Measurements from ENCODE around the gene BRIX1.

The BRIX1 gene, protein sequence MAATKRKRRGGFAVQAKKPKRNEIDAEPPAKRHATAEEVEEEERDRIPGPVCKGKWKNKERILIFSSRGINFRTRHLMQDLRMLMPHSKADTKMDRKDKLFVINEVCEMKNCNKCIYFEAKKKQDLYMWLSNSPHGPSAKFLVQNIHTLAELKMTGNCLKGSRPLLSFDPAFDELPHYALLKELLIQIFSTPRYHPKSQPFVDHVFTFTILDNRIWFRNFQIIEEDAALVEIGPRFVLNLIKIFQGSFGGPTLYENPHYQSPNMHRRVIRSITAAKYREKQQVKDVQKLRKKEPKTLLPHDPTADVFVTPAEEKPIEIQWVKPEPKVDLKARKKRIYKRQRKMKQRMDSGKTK

DNA sequence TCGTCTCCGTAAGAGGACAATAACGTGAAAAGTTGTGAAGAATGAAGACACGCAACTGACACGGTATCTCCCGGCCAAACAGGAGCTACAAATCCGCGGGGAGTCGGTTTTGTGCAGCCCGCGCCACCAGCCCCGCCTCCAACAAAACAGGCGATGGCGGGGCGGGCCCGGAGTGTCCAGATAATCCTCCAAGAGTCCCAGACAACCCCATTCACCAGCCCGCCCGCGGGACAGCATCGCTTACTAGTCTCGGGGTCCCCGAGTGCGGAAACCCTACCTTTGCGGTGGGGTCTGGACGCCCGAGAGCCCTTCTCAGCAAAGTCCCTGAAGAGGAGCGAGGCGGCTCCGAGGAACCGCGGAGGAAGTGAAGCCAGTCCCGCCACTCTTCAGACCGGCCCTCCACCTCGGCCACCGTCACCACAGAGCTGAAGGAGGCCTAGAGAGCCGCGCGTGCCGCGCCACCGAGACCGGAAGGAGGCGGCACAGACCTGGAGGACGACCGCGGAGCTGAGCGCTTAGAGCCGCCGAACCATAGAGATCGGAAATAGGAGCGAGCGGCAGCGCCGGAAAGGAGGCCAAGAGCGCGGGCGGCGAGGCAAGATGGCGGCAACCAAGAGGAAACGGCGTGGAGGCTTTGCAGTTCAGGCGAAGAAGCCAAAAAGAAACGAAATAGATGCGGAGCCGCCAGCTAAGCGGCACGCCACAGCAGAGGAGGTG lies at the start of gene BRIX1, which contains the start of gene RAD1:
Gene BRIX1 (plus strand): TSS at position 573 of the 717 bp plus-strand sequence. CDS start 28 bp downstream, at position 601.
Gene RAD1 (minus strand): TSS at position 366 of the 717 bp plus-strand sequence. CDS start 612 bp downstream, outside the sequence.
- DNase-seq, result peak; percentile 99 to 100

DNA sequence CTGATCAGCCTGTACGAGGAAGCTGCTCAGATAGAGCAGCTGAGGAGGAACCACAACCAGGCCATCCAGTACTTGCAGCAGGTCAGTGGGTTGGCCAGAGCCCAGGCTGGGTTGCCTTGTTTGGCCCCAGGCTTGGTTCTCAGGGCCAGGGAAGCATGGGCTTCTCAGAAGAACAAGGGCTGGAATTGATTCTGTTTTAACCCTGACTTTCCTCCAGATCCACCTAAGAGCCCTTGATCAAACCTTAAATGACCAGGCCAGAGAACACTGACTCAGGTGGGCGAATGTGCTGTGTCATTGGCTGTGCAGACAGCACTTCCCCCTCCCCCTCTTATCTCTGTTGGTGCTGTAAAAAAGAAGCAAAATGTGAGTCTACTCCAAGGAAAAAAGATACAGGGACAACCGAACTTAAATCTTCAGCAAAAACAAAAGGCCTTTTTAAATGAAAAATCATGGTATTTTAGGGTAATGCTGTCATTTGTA lies 48.5 kb upstream of the BRIX1 start:
- no peak for DNase-seq

DNA sequence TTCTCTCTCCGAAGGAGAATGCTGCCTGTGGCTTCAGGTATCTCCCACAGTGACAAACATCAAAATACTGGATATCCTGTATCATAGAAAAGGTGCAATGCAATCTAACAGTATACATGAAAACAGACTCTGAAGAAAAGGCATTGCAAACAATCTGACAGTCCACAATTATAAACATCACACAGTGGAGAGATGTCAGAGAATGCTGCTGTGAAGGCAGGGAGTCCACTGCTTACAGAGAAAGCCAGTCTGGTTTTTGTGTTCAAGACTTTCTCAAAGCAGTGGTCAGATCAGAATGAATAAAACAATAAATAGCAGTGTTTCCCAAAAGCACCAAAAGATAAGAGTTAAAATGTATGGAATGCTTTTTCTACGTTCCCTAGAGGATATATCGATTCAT lies 47.9 kb upstream of the BRIX1 start:
- peak in 1 of 2 experiments; percentile 22 for DNase-seq

DNA sequence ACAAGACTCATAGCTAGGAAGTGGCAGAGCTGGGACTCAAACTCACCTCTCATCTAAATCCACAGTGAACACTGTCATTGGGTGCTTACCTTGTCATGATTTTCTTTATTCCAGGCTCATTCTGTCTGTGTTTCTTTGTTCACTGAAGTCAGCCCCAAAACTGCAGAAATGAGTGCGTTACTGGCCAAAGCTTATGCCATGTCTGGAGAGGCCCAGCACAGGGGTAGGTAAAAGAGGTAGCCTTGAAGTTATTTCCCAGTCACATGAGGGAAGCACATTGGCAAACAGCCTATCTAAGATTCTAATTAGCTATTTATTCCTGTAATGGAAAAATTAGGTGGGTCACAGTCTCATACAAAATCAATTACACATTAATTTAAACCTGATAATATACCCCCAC lies 46.7 kb upstream of the BRIX1 start:
- DNase-seq, result no peak

DNA sequence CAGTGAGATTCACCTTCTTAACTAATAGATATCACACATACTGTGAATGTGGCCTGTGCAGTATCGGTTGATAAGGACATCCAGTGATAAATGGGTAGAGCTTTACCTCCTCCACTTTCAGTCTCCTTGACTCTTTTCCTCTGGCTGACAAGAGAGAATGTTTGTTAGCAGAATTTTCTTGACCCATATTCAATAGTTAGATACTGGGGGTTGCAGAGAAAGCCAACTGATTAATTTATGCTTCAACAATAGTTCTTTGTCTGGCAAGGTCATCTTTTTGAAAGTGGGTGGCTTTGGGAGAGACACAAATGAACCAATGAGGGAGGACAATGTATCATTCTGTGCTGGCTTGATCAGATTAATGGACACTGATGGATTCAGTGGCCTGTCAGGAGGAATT lies 46.3 kb upstream of the BRIX1 start:
- DNase-seq, result no peak

DNA sequence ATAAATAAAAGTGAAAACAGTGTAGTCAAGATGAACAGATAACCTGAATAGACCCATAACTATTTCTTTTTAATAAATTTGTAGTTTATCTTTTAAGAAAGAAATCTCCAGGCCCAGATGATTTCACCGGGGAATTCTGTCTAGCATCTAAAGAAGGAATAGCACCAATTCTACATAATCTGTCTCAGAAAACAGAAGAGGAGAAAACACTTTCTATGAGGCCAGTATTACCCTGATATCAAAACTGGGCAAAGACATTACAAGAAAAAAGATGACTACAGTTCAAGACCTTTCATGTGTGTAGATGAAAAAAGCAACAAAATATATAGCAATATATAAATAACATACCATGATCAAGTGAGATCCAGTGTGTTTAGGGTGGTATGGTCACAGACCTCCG lies 45.1 kb upstream of the BRIX1 start:
- DNase-seq, result no peak

DNA sequence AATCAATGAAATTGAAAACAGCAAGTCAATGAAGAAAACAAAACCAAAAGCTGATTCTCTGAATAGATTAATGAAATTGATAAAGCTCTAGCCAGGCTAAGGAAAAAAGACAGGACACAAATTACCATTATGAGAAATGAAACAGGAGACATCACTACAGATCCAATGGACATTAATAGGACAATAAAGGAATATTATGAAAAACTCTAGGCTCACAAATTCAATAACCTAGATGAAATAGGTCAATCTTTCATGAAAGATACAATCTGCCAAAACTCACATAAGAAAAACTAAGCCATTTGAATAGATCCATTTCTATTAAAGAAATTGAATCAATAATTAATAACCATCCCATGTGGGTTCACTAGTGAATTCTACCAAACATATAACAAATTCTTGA lies 39.2 kb upstream of the BRIX1 start:
- no peak for DNase-seq

DNA sequence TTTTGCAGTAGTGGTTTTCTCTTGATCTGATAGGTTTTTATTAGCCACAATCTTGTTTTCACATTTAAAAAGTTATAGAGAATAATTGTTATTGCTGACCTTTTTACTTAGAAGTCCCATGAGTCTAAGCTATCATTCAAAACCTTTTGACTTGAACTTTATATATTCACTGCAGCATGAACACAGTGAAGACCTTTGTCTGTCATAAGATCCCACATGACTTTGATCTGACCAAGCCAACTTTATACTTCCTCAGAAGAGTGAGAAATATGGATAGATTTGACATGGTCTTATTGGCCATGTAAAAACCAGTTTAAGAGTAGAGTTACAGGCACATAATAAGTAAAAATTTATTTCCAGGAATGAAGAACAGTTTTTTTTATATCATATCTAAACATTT lies 34.3 kb upstream of the BRIX1 start:
- no peak for DNase-seq

DNA sequence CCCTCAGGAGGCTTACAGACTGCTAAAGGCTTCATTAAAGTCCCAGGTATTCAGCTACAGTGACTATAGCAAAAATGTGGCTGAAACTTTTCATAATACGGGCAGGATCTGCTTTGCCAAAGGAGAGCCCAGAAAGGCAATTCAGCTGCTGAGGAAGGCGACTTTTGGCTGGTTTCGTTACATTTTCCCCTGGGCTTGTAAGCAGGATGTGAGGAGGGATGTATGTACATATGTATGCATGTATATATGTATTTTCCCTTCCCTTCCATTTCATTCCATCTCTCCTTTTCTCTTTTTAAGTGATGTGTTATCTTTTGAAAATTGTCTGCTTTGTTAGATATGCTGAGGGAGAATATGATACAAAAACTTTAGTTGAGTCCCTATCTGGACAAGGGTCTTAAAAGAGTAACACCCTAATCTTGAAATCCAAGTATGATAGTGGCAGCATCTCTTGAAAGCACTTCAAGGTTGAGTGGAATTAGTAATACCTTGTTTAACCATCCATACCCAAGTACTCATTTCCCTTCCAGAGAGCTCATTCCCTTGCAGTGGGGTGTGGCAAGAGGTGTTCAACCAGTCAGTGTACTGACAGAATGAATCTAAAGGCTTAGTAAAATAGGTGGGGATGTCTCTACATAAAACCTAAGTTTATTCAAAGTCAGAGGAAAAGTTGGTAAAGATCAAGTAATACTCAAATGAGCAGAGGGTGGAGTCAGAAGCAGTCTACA lies 29.0 kb upstream of the BRIX1 start:
- no peak for DNase-seq

DNA sequence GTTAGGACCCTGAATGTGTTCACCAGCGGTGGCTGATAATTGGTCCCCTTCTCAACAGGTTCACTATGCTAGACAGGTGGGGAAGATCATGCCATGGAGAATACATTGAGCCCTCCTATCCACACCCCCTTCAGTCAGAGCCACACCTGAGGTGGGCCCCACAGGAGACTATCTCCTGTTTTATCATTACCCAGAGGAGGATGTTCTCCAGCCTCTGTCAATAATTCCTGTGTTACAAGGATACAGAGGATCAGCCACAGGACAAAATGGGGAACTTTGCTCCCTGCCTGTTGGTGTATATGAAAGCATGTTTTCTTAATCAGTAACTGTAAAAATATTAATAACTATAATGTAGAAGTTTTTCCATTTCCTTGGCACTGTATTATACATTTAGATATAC lies 26.1 kb upstream of the BRIX1 start:
- DNase-seq, result no peak

DNA sequence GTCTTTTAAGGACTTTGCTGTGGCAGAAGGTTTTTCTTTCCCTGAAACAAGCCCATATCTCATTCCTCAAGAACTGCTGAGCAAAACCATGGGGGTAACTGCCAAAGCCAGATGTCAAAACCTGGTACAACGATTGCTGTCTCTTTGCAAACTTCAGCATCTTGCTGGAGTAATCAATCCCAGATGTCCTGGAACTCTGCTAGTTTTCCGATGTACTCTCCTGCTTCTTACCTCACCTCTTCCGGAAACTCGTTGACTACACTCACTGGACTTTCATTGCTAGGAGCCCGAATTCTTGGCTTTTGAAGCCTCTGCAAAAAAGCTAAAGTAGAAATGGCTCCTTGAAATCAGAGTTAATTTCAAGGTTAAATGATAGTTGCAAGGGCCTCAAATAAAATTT lies 23.5 kb upstream of the BRIX1 start:
- no peak for DNase-seq

DNA sequence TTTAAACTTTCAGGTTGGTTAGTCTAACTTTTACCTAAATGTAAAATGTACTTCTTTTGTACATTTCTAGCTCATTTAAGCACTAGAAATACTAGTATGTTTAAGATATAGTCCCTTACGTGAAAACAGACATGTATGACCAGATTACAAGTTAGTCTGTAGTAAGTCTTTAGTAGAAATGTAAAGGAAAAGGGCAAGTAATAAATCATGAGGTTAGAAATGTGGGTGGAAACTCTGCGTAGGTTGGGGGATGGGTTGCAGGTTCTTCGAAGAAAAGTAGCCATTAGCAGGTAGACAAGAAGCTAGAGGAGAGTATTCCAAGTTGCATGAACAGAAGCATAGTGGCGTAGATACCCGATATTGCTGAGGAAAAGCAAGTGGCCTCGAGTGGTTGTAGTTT lies 23.1 kb upstream of the BRIX1 start:
- no peak for DNase-seq

DNA sequence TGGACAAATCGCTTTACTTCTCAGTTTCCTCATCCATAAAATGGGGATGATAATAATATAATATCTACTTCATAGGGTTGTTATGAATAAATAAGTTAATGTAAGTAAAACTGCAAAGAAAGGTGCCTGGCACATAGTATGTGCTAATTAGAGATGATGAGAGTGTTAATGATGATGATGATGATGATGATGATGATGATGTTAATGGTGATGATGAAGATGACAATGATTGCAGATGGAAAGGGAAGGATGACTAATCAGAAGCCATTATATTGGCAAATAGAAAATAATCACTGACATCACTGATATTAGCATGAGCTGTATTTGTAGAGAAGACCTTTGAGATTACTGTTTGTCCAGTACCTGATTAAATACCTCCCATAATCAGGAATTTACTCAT lies 20.8 kb upstream of the BRIX1 start:
- no peak for DNase-seq

DNA sequence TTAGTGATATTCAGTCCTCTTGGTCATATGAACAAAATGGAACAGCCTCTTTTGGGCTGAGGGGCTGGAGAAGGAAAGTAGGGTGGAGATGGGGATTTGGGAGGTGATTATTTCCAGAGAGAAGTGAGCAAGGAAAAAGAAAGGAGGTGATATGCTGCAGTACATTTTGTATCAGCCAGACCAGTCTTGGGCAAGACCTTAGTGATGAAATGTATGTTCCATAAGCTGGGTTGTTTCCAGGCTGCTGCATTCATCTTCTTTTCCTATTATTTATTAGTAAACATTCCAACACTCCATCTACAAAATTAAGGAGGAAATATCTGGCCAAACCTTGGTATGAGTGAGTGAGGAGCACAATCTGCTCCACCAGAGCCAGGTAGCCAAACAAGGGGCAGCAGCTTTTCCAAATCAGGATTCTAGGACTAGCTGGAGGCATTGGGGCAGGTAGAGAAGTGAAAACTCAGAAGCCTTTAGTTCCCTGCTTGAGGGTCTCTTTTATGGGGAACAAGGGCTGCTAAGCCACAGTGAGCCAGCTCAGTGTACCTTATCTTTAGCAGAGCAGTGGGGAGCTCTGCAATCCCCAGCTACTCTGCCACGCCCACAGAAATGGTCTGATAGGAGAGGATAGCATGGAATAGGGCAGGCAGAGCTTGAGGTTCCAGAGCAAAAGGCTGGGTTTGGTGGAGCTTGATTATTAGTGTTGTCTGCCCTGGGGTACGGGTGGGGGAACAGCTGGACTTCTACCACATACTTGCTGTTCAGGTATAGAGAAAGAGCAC lies 19.7 kb upstream of the BRIX1 start:
- no peak for DNase-seq

DNA sequence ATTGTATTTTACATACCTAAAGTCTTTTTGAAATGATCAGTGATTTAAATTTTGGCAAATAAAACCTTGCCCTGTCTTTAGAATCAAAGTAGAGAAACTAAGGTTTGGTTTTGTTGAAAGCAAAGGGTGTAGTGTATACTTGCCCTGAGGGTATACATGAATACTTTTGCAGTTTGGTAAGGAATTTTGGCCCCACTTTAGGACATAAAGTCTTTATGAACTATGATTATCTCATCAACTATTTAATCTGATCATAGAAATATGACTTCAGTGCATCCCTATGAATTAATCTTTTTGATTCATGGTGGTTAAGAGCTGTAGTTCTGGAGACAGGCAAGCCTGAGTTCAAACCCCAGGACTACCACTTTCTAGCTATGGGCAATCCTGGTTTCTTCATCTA lies 17.9 kb upstream of the BRIX1 start:
- no peak for DNase-seq

DNA sequence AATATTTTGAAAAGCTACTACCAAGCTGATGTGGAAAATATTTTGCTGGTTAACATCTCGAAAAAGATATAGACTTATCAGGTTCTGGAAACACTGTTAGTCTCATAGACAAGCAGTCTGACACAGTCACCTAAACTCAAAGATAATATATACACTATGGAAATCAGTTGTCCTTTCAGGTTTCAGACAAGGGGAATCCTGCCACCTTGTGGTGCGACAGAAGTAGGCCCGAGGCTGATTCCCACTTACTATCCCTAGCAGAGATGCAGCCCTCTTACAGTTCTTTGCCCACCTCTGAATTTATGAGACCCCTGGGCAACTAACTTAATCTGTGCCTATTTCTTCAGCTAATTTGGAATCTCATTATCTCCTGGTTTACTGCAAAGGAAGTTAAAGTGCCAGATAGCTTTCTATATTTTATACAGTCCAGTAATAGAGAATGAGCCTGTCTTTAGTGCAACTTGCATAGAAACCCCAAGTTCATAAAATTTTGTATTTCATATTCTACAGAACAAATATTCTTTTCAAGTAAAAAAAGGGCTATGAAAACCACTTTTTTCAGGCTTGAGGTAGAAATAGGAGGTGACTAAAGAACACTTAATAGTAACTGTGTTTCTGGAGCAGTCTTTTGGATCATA lies 17.1 kb upstream of the BRIX1 start:
- peak; percentile 82 to 86 for DNase-seq

DNA sequence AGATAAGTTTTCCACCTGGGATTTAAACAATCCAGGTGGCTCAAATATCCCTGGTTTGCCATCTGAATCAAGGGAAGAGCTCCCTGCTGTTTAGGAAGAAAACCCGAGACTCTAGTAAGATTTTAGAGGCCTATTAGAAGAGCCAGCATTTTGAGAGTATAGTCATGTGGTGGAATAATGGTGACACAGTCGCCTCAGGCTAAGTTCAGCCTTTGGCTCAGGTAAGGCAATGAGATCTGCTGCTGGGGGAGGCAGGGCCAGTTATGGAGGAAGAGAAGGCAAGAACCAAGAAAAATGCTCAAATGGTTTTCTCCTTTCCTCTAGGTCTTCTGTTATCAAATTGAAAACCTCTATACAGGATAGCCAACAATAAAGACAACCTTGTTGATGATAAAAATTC lies 16.4 kb upstream of the BRIX1 start:
- DNase-seq, result no peak

DNA sequence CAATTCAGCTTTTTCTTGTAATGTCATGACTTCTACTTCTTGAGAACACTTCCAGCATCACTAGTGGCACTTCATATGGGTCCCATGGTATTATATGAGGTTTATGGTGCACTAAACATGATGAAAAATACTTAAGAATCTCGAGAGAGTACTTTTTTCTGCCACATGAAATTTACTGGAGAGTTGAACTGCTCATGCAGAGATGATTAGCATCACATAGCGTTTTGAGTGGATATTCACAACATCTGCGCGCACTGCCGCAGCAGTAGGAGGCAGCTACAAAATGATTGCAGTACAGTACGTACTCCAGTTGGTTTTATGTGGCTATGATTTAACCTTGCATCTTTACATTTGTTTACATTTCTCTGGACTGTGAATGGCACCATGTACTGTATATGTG lies 14.9 kb upstream of the BRIX1 start:
- DNase-seq, result no peak

DNA sequence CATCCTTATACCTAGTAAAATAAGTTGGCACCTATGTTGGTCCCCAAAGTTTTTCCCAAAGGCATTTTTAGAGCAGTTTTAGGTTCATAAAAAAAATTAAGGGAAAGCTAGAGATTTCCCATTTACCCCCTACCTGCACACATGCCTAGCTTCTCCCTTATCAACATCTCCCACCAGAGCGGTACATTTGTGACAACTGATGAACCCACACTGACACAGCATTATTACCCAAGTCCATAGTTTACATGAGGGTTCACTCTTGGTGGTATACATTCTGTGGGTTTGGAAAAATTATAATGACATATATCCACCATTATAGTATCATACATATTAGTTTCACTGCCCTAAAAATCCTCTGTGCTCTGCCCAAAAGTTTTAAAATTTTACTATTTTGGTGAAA lies 12.3 kb upstream of the BRIX1 start:
- no peak for DNase-seq

DNA sequence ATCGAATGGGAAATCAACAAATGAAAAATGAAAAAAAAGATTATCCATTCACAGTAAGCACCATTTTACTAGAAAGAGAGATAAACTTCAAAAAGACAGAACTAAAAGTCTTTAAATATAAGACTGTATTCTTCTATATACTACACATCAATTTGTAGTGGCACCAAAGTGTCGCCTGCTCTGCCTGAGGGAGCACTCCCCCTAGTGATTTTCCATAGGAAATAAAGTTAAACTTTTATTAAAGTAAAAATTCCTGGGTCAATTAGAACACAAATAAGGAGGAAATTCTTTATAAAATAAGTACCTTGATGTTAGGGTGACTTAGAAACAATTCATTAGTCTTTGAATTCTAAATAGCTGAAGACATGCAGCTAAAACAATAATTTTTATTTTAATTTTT lies 9.9 kb upstream of the BRIX1 start:
- DNase-seq, result no peak

DNA sequence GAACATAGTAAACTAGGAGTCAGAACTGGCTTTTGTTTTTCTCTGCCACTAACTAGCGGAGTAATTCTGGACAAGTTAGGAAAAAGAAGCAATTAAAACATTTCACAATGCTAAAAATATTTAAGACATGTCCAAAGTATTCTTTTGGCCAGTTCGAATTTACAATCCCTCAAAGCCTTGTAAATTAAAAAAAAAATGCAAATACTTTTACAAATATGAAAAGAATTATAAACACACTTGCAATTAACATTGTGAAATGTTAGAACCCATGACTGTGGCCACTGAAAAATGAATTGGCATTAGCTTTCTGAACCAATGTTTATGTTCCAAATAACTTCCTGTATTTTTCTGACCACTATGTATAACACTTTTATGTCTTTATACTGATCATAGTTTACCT lies 2.4 kb upstream of the BRIX1 start:
- no peak for DNase-seq

DNA sequence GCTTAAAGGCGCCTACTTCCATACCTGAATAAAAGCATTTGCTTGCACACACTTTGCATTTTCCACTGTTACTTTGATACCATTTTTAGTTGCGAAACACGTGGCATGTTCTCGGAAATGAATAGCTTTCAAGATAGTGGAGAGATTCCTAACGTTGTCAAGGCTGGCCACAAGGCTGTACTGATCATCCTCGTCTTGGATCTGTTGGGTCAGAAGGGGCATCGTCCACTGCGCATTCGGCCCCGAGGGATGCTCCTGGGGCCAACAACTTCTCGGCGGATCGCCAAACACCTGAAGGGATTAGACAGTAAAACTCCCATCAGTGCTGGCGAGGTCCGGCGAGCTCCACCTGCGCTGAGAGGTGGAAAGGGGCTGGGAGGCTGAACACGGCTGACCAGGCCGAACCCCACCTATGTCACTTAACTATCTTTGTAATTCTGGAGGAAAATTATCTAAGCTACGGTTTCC lies 806 bp upstream of the BRIX1 start:
- peak in 1 of 2 experiments; percentile 78 for DNase-seq
